ENCODE results near the gene ARMC2. TPM values are rescaled to one million over a fixed set of nuclear protein-coding genes. Genes with fewer than 3 reads are reported as not detected.
"Not testable (repeated sequence)": the region's sequence is repeated elsewhere in the genome, so short reads cannot be mapped to it uniquely, and the experiment has no call there.

The ARMC2 gene
- total RNA-seq, 2 experiments from 2014 or later: 3.9 to 5.2 TPM

DNA sequence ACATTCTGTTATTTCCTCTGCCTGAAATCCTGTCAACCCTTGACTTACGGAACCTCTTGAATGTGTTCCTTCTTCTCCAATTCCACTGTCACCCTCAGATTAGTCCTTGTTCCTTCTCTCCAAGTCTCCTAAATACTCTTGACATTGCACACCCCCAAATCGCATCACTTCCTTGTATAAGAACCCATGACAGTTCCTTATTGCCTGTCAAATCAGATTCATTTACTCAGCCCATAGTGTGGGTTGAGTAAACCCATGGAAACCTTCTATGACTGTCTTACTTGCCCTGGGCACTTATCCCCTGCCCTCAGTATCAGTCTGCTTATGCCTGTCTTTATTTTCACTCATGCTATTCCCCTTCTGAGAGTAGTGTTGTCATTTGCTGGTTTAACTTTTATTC lies 40.5 kb downstream of the ARMC2 start:
- Mint-ChIP-seq H3K9me3 (ENCODE audit: low read depth) (no peaks in the 10 kb centered on the region), H3K27me3 (peaks cover 10% of the 10 kb centered on the region), H3K27ac (no peak overlapping the region), H3K4me3 (no peak overlapping the region), H3K36me3 (ENCODE audit: low read depth) (peaks cover 10% of the 10 kb centered on the region), H3K4me1 (peaks cover 14% of the 10 kb centered on the region)
- ATAC-seq (peak; percentile 64), DNase-seq (no peak)
- POLR2A ChIA-PET: no interaction called here
- CTCF ChIA-PET: no interaction called here
- intact Hi-C loops (cut with DNase I, micrococcal nuclease): loop anchor here (10.0 kb wide), 1 partner anchor 224 kb away; no protein-coding TSS in a partner anchor

DNA sequence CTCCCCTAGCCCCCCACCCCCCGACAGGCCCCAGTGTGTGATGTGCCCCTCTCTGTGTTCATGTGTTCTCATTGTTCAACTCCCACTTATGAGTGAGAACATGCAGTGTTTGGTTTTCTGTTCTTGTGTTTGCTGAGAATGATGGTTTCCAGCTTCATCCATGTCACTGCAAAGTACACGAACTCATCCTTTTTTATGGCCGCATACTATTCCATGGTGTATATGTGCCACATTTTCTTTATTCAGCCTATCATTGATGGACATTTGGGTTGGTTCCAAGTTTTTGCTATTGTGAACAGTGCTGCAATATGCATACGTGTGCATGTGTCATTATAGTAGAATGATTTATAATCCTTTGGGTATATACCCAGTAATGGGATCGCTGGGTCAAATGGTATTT lies 42.7 kb downstream of the ARMC2 start:
- H3K9me3 Mint-ChIP-seq (ENCODE audit: low read depth); H3K4me1 Mint-ChIP-seq; ATAC-seq; H3K4me3 Mint-ChIP-seq; DNase-seq; H3K27me3 Mint-ChIP-seq; H3K27ac Mint-ChIP-seq; H3K36me3 Mint-ChIP-seq (ENCODE audit: low read depth): not testable (repeated sequence)
- CTCF ChIA-PET: interaction anchor here (0.7 to 1.1 kb wide), 2 partner anchors 93 to 348 kb away, joined by 3 read pairs; no protein-coding TSS in a partner anchor
- intact Hi-C loops (cut with DNase I, micrococcal nuclease): loop anchor here in 1 of 2 experiments (10.0 kb wide), 1 partner anchor 106 kb away; no protein-coding TSS in a partner anchor
- POLR2A ChIA-PET: interaction anchor here (0.6 kb wide), 1 partner anchor 483 kb away, joined by 4 read pairs; no protein-coding TSS in a partner anchor

DNA sequence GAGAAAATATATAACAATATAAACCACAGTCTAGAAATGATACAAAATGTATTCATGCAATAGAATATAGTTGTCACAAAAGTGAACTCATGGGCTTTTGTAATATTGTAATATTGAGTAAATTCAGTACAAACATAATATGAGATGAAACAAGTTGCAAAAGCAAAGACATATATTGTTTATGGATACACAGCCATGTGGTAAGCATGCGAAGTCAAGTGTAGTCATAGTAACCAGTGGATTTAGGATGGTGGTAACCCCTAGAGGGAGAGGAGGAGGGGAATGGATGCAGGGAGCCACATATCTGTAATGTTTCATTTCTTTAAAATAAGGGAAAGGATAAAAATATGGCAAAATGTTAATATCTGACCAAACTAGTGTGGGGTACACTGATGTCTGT lies 47.3 kb downstream of the ARMC2 start:
- Mint-ChIP-seq H3K36me3 (ENCODE audit: low read depth) (no peaks in the 10 kb centered on the region), H3K9me3 (ENCODE audit: low read depth) (no peaks in the 10 kb centered on the region), H3K4me3 (no peak overlapping the region), H3K27me3 (no peaks in the 10 kb centered on the region), H3K27ac (no peak overlapping the region), H3K4me1 (peaks cover 13% of the 10 kb centered on the region)
- intact Hi-C loops (cut with DNase I, micrococcal nuclease): loop anchor here (5.0 to 10.0 kb wide), 2 partner anchors 111 to 177 kb away; no protein-coding TSS in a partner anchor
- ATAC-seq (peak; percentile 66), DNase-seq (no peak)
- ChIA-PET CTCF (interaction anchor here (1.2 to 1.7 kb wide), 2 partner anchors 48 to 354 kb away, joined by 3 to 7 read pairs; no protein-coding TSS in a partner anchor), POLR2A (no interaction called here)

DNA sequence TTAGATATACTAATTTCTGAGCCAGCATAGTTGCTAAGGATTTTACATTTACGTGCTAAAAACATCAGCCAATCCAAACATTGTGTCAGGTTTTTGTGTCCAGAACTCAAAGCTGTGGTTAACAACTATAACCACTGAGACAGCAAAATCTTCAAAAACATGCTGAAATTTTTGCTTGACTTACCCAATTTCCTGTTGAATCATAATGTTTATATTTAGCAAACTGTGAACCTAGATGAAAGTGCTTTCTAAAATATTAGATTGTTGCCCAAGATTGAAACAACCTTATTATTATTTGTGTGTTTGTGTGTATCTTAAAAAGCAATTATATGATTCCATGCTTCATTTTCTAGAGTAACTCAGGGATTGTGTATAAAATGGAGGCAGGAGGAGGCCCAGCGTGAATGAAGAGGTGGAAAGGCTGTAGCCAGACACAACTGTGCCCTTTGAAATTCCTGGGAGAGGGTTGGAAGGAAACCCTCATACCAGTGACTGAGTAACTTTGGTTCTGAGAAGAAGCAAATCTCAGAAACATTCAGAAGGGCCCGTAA lies 48.0 kb downstream of the ARMC2 start:
- ATAC-seq (peak; percentile 42), DNase-seq (no peak)
- intact Hi-C loops (cut with DNase I, micrococcal nuclease): loop anchor here (5.0 to 10.0 kb wide), 2 partner anchors 111 to 176 kb away; no protein-coding TSS in a partner anchor
- ChIA-PET CTCF (interaction anchor here (1.2 kb wide), 1 partner anchor 47 kb away, joined by 3 read pairs; no protein-coding TSS in a partner anchor), POLR2A (no interaction called here)
- H3K4me1 Mint-ChIP-seq: peaks cover 13% of the 10 kb centered on the region
- peaks cover 2% of the 10 kb centered on the region for H3K36me3 Mint-ChIP-seq (ENCODE audit: low read depth)
- H3K9me3 Mint-ChIP-seq (ENCODE audit: low read depth): no peaks in the 10 kb centered on the region
- no peak overlapping the region for H3K27ac Mint-ChIP-seq
- no peak overlapping the region for H3K4me3 Mint-ChIP-seq
- no peaks in the 10 kb centered on the region for H3K27me3 Mint-ChIP-seq

DNA sequence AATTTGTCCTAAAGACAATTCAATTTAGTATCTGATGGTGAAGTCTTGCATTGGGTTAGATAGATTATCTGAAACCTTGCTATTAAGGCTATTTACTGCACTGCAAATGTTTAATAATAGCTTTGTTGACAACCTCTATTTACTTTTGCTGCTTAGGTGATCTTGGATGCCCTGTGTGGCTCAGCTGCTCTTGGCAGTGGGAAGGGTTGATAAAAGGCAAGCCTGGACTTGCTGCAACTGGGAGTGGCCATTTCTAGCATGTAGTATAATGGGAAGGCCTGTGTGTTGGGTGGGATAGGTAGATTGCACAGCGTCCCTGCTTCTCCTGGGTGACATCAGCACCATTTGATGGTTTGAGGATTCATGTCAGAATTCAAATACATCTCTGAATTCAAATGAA lies 49.1 kb downstream of the ARMC2 start:
- Mint-ChIP-seq H3K4me3 (no peak overlapping the region), H3K9me3 (ENCODE audit: low read depth) (no peaks in the 10 kb centered on the region), H3K36me3 (ENCODE audit: low read depth) (peaks cover 2% of the 10 kb centered on the region), H3K27me3 (no peaks in the 10 kb centered on the region), H3K4me1 (peaks cover 19% of the 10 kb centered on the region), H3K27ac (no peak overlapping the region)
- POLR2A ChIA-PET: no interaction called here
- ATAC-seq: no peak
- CTCF ChIA-PET: interaction anchor here (1.0 kb wide), 1 partner anchor 20 kb away, joined by 3 read pairs; no protein-coding TSS in a partner anchor
- intact Hi-C loops (cut with DNase I, micrococcal nuclease): loop anchor here (5.0 to 10.0 kb wide), 2 partner anchors 113 to 175 kb away; no protein-coding TSS in a partner anchor
- DNase-seq: no peak

DNA sequence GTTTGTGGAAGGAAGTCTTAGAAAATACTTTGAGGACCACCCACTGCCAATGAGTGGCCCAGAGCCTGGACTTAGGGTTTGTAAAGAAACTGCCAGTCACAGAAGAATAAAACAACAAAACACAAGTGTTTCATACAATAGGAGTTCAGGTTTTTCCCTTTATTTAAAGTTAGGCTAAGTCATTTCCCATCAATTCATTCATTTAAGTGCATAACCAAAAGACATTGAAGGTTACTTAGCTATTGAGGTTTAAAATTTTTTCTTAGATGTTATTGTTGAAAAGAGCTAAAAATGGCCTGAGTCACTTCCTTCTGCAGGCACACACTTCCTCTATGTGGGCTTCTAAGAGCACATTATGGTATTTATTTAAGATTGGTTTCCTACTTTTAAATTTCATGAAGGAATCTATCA lies 54.2 kb downstream of the ARMC2 start:
- Mint-ChIP-seq H3K27me3 (no peaks in the 10 kb centered on the region), H3K27ac (peak overlapping the region; percentile 72), H3K9me3 (ENCODE audit: low read depth) (no peaks in the 10 kb centered on the region), H3K4me1 (peaks cover 12% of the 10 kb centered on the region), H3K4me3 (no peak overlapping the region), H3K36me3 (ENCODE audit: low read depth) (peaks cover 2% of the 10 kb centered on the region)
- intact Hi-C loops (cut with DNase I, micrococcal nuclease): no loop called here
- DNase-seq: no peak
- no peak for ATAC-seq
- ChIA-PET CTCF (interaction anchor here (1.0 to 2.5 kb wide), 6 partner anchors 9 to 171 kb away, joined by 3 to 12 read pairs (median 4); no protein-coding TSS in a partner anchor), POLR2A (interaction anchor here (0.8 kb wide), 1 partner anchor 1211 kb away, joined by 4 read pairs; no protein-coding TSS in a partner anchor)

DNA sequence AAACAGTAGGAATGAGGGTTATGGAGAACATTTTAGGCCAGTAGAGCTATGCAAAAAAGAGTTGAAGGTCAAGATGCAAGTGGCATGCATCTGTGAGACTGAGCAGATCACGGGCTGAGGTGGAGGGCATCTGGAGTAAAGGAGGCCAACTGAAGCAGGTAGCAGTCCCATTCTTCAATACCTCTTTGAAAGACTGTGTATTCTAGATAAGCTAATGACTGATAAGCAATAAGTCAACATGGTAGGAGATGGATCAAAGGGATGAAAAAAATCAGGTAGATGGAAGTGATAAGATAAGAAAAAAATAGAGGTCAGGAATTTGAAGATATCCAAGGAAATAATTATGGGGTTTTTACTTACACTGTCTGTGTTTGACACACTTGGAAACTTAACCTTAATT lies 55.6 kb downstream of the ARMC2 start:
- DNase-seq (no peak), ATAC-seq (no peak)
- intact Hi-C loops (cut with DNase I, micrococcal nuclease): no loop called here
- CTCF ChIA-PET: interaction anchor here (0.8 to 2.5 kb wide), 3 partner anchors 11 to 362 kb away, joined by 4 to 12 read pairs (median 7); no protein-coding TSS in a partner anchor
- H3K9me3 Mint-ChIP-seq (ENCODE audit: low read depth): no peaks in the 10 kb centered on the region
- H3K4me1 Mint-ChIP-seq: peaks cover 12% of the 10 kb centered on the region
- H3K27me3 Mint-ChIP-seq: no peaks in the 10 kb centered on the region
- H3K27ac Mint-ChIP-seq: no peak overlapping the region
- POLR2A ChIA-PET: no interaction called here
- H3K4me3 Mint-ChIP-seq: no peak overlapping the region
- H3K36me3 Mint-ChIP-seq (ENCODE audit: low read depth): peaks cover 2% of the 10 kb centered on the region

DNA sequence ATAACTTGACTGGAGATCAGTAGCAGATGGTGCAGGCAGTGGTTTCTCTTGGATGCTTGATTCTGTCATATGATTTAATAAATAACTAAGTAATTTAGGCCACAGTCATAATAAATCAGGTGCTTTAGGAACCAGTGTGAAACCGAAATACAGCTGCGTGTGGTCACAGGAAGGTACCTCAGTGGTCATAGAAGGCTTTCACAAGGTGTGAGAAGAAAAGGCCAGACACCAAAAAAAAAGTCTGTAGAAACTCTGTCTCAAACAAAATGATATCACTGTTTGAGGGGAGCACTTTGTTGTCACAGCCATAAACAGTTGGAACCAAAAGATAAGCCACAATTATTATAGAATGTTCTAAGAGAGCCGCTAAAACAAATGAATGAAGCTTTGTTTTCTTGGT lies 56.5 kb downstream of the ARMC2 start:
- no peaks in the 10 kb centered on the region for H3K27me3 Mint-ChIP-seq

DNA sequence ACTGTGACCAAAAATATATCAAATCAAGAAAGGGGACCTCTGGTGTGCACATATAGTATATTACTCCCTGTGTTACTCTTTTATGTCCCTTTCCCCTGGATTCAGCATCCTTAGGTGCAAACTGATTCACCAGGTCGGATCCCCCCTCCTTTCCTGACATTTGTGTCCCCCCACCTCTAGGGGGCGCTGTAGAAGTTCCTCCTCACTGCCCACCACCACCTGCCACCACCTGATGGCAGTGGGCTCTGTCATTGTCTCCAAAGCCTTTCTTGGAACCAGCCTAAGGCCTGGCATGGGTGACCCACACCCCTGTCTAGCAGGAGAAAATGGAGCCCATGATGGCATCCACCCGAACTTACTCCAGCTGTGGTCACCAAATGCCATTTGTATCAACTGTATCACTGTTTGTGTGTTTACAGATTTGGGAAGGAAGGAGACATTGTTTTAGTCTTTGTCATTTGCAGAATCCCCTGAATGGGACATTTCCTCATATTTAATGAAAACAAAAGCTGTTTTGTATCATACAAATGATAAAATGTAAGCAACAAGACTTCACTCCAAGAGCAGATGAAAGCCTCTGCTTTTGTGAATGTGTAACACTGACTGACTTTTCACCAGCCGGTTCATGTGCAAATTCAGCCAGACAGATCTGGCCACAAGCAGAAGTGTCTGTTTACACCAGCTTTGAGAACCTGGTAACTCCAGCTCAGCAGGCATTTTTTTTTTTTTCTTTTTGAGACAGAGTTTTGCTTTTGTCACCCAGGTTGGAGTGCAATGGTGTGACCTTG lies 66.2 kb downstream of the ARMC2 start:
- peak; percentile 51 for ATAC-seq
- ChIA-PET POLR2A (no interaction called here), CTCF (interaction anchor here (0.6 to 7.7 kb wide), 6 partner anchors 9 to 158 kb away, joined by 3 to 47 read pairs (median 6); no protein-coding TSS in a partner anchor)

More for the DNA sequence above, 56.5 kb downstream of the ARMC2 start:
- no peak for DNase-seq
- ChIA-PET CTCF (interaction anchor here (0.5 to 2.1 kb wide), 3 partner anchors 10 to 363 kb away, joined by 4 to 8 read pairs (median 7); no protein-coding TSS in a partner anchor), POLR2A (no interaction called here)
- no peak overlapping the region for H3K27ac Mint-ChIP-seq
- H3K9me3 Mint-ChIP-seq (ENCODE audit: low read depth): no peaks in the 10 kb centered on the region
- peaks cover 2% of the 10 kb centered on the region for H3K36me3 Mint-ChIP-seq (ENCODE audit: low read depth)
- no peak overlapping the region for H3K4me3 Mint-ChIP-seq
- ATAC-seq: no peak
- intact Hi-C loops (cut with DNase I, micrococcal nuclease): no loop called here
- H3K4me1 Mint-ChIP-seq: peaks cover 12% of the 10 kb centered on the region

DNA sequence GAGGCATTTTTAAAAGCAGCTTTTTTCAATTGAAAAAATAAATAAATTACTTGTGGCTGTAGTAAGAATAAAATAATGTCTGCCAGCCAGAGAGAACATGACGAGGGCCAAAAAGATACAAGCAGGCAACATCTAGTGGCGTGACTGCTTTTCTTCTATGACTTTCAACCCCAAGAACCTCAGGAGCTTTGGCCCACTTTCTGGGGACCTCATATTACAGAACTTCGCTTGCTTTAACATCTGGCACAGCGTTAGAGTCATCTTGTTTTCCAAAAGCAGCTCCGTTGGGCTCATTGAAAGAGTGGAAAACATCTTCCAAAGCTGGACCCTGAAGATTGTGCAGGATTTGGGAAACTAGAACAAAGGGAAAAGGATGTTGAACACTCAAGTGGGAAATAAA lies 67.0 kb downstream of the ARMC2 start:
- Mint-ChIP-seq H3K27me3 (peaks cover 8% of the 10 kb centered on the region), H3K4me1 (no peaks in the 10 kb centered on the region), H3K4me3 (no peak overlapping the region), H3K27ac (no peak overlapping the region), H3K36me3 (ENCODE audit: low read depth) (no peaks in the 10 kb centered on the region), H3K9me3 (ENCODE audit: low read depth) (no peaks in the 10 kb centered on the region)
- intact Hi-C loops (cut with DNase I, micrococcal nuclease): no loop called here
- CTCF ChIA-PET: interaction anchor here (1.2 to 7.7 kb wide), 5 partner anchors 8 to 158 kb away, joined by 4 to 47 read pairs (median 8); no protein-coding TSS in a partner anchor
- POLR2A ChIA-PET: no interaction called here
- no peak for DNase-seq
- ATAC-seq: no peak

More for the DNA sequence above, 66.2 kb downstream of the ARMC2 start:
- no peaks in the 10 kb centered on the region for H3K4me1 Mint-ChIP-seq
- H3K27ac Mint-ChIP-seq: no peak overlapping the region
- H3K27me3 Mint-ChIP-seq: peaks cover 5% of the 10 kb centered on the region
- H3K36me3 Mint-ChIP-seq (ENCODE audit: low read depth): no peaks in the 10 kb centered on the region
- no peak overlapping the region for H3K4me3 Mint-ChIP-seq
- DNase-seq: peak; percentile 67
- no peaks in the 10 kb centered on the region for H3K9me3 Mint-ChIP-seq (ENCODE audit: low read depth)
- intact Hi-C loops (cut with DNase I, micrococcal nuclease): loop anchor here (1.0 to 5.0 kb wide), 2 partner anchors 158 to 159 kb away; no protein-coding TSS in a partner anchor

DNA sequence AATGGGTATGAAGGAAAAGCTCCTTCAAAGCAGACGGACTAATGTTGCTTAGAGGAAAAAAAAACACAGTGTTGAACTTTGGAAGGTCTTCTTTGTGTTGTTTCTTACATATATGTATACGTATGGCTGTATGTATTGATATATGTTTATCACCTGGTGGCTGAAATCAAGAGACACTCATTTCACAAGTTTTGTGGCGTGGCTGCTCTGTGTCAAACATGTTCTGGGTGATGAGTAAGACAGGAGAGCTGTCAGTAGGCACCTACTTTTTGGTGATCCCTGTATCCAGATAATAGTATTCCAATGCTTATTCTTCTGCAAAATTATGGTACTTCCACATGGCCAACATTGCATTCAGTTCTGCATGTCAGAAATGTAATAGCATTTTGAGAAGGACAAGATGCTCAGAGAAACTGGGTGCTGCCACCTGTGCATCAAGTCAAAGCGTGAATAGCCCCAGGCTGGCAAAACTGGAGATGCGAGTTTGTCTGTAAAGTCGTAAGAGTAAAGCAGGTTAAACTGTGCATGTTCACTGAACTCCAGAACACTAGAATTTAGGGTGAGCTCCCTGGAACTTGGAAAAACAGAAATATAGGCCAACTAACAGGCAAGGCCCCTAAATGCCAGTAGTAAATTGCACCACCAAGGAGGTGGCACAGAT lies 67.9 kb downstream of the ARMC2 start:
- no peak overlapping the region for H3K27ac Mint-ChIP-seq
- POLR2A ChIA-PET: no interaction called here
- H3K9me3 Mint-ChIP-seq (ENCODE audit: low read depth): no peaks in the 10 kb centered on the region
- H3K36me3 Mint-ChIP-seq (ENCODE audit: low read depth): no peaks in the 10 kb centered on the region
- H3K27me3 Mint-ChIP-seq: peaks cover 8% of the 10 kb centered on the region
- intact Hi-C loops (cut with DNase I, micrococcal nuclease): no loop called here
- no peak overlapping the region for H3K4me3 Mint-ChIP-seq
- H3K4me1 Mint-ChIP-seq: peaks cover 7% of the 10 kb centered on the region
- CTCF ChIA-PET: interaction anchor here (0.6 to 7.7 kb wide), 9 partner anchors 11 to 767 kb away, joined by 3 to 47 read pairs (median 4); no protein-coding TSS in a partner anchor
- DNase-seq (peak; percentile 24), ATAC-seq (peak; percentile 74)

Data from activated CD4-positive, alpha-beta T cell treated with anti-CD3 and anti-CD28 coated beads for 36 hours (primary cell).